ENCODE data around the gene TSGA10IP. TPM values are rescaled to one million over a fixed set of nuclear protein-coding genes. Genes with fewer than 3 reads are reported as not detected.

Gene TSGA10IP
- total RNA-seq, 6 donors from 2014 or later = 0.17 to 0.92 TPM; not detected in 4

- WGBS, 2 donors = 94 to 97% methylated on average over 30 of the region's 30 CpGs
- no peak overlapping the region for H3K4me3 ChIP-seq
- peaks cover 35 to 77% (median 58%) of the 10 kb centered on the region in 4 donors for H3K36me3 ChIP-seq
- DNase-seq (peak in 1 of 2 donors; percentile 83), ATAC-seq (ENCODE audit: low FRiP score in 2 of 2) (no peak)
- H3K27me3 ChIP-seq = no peaks in the 10 kb centered on the region
- H3K27ac ChIP-seq = peak overlapping the region in 1 of 4 donors; percentile 83
- no peaks in the 10 kb centered on the region for H3K9me3 ChIP-seq
- TF ChIP-seq CTCF (IDR thresholded peaks at IDR 0.05) (no peak), POLR2AphosphoS5 (IDR thresholded peaks at IDR 0.05) (no peak), EP300 (IDR thresholded peaks at IDR 0.05) (no peak), POLR2A (IDR thresholded peaks at IDR 0.05) (no peak)
- H3K4me1 ChIP-seq = peaks cover 18 to 47% (median 34%) of the 10 kb centered on the region in 4 donors
Observed at GRCh38 chr11:65967329-65967934, 22.2 kb downstream of the TSGA10IP start.

- peak in 1 of 2 donors; percentile 82 for DNase-seq
- 64 to 77% methylated on average over 15 of the region's 15 CpGs for WGBS, 2 donors
Observed at GRCh38 chr11:65968600-65969482, 23.6 kb downstream of the TSGA10IP start.

GRCh38 chr11:65972116-65972515, 26.8 kb downstream of the TSGA10IP start:
- WGBS, 2 donors = 94 to 95% methylated on average over 8 of the region's 8 CpGs
- no peaks in the 10 kb centered on the region for H3K9me3 ChIP-seq
- no peak for ATAC-seq (ENCODE audit: low FRiP score in 2 of 2)
- no peak for TF ChIP-seq EP300 (IDR thresholded peaks at IDR 0.05)
- TF ChIP-seq CTCF (IDR thresholded peaks at IDR 0.05) = no peak
- no peak for TF ChIP-seq POLR2A (IDR thresholded peaks at IDR 0.05)
- no peak for TF ChIP-seq POLR2AphosphoS5 (IDR thresholded peaks at IDR 0.05)
- DNase-seq = no peak
- H3K27me3 ChIP-seq = no peaks in the 10 kb centered on the region
- no peak overlapping the region for H3K4me3 ChIP-seq
- no peak overlapping the region for H3K27ac ChIP-seq
- peaks cover 8 to 69% (median 42%) of the 10 kb centered on the region in 4 donors for H3K36me3 ChIP-seq
- H3K4me1 ChIP-seq = peaks cover 3 to 24% (median 19%) of the 10 kb centered on the region in 4 donors

More at GRCh38 chr11:65968600-65969482, 23.6 kb downstream of the TSGA10IP start:
- Histone ChIP-seq H3K36me3 (peaks cover 35 to 85% (median 62%) of the 10 kb centered on the region in 4 donors), H3K27me3 (no peaks in the 10 kb centered on the region), H3K27ac (peak overlapping the region; percentile 71 to 86 (median 83)), H3K4me3 (no peak overlapping the region), H3K4me1 (peaks cover 4 to 33% (median 20%) of the 10 kb centered on the region in 4 donors), H3K9me3 (no peaks in the 10 kb centered on the region)
- TF ChIP-seq EP300 (IDR thresholded peaks at IDR 0.05) (no peak), POLR2A (IDR thresholded peaks at IDR 0.05) (no peak), CTCF (IDR thresholded peaks at IDR 0.05) (peak in 2 of 6 experiments; percentile 15 to 36), POLR2AphosphoS5 (IDR thresholded peaks at IDR 0.05) (peak; percentile 35 to 56)
- ATAC-seq (ENCODE audit: low FRiP score in 2 of 2) = peak; percentile 53 to 83

GRCh38 chr11:65973439-65974110, 28.3 kb downstream of the TSGA10IP start:
- Histone ChIP-seq H3K36me3 (peaks cover 7 to 69% (median 45%) of the 10 kb centered on the region in 4 donors), H3K27me3 (no peaks in the 10 kb centered on the region), H3K4me1 (peaks cover 3 to 18% (median 14%) of the 10 kb centered on the region in 4 donors), H3K9me3 (no peaks in the 10 kb centered on the region), H3K4me3 (no peak overlapping the region), H3K27ac (no peak overlapping the region)
- TF ChIP-seq POLR2AphosphoS5 (IDR thresholded peaks at IDR 0.05) = no peak
- TF ChIP-seq EP300 (IDR thresholded peaks at IDR 0.05) = no peak
- no peak for TF ChIP-seq POLR2A (IDR thresholded peaks at IDR 0.05)
- no peak for TF ChIP-seq CTCF (IDR thresholded peaks at IDR 0.05)
- DNase-seq = no peak
- ATAC-seq (ENCODE audit: low FRiP score in 2 of 2) = no peak
- 95 to 98% methylated on average over 13 of the region's 13 CpGs for WGBS, 2 donors

Data from upper lobe of left lung (tissue), 6 donors.